Body of pancreas (tissue), 4 donors: ENCODE measurements around the gene PBX1.

Experiments used
- POLR2A ChIP-seq, 3 donors: fragments of 450-650 bp; IDR thresholded peaks; one replicate each; pipeline ENCODE4 v1.6.1; 2016; ENCODE audit warnings: antibody characterized with exemption in 3 of 3, mild to moderate bottlenecking in 2 of 3
- TF ChIP-seq, protein P1 (sequence below), 7 experiments: fragments of 450-650 bp in 4 of 7; fragments of 200-600 bp in 3 of 7; sonication (generic) in 3 of 7; IDR thresholded peaks; one replicate each; pipeline ENCODE4 v1.5.1; 2016 to 2019; ENCODE audit warnings: antibody characterized with exemption in 7 of 7

DNA sequence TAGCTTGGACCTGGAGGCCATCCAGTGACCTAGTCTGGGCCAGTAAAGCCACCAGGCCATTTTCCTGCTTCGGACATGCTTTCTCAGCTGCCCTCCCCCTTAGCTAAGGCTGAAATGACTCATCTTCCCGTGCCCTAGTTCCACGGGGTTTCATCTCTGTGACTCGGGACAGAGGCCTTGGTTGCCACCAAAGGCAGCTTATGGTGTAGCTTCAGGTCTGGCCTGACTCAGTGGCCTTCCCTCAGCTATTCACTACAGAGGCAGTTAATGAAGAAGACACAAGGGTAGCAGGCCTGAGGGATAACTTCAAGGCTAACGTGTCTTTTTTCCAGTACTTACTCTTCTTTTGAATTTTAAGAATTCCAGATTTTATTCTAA lies 82.4 kb downstream of the PBX1 start:
- TF ChIP-seq, protein P1, sequence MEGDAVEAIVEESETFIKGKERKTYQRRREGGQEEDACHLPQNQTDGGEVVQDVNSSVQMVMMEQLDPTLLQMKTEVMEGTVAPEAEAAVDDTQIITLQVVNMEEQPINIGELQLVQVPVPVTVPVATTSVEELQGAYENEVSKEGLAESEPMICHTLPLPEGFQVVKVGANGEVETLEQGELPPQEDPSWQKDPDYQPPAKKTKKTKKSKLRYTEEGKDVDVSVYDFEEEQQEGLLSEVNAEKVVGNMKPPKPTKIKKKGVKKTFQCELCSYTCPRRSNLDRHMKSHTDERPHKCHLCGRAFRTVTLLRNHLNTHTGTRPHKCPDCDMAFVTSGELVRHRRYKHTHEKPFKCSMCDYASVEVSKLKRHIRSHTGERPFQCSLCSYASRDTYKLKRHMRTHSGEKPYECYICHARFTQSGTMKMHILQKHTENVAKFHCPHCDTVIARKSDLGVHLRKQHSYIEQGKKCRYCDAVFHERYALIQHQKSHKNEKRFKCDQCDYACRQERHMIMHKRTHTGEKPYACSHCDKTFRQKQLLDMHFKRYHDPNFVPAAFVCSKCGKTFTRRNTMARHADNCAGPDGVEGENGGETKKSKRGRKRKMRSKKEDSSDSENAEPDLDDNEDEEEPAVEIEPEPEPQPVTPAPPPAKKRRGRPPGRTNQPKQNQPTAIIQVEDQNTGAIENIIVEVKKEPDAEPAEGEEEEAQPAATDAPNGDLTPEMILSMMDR (IDR thresholded peaks at IDR 0.05), result no peak
- TF ChIP-seq POLR2A (IDR thresholded peaks at IDR 0.05), result no peak
